Erythroblast (primary cell): ENCODE results near the gene TUBGCP5.
"Not testable (repeated sequence)": the region's sequence is repeated elsewhere in the genome, so short reads cannot be mapped to it uniquely, and the experiment has no call there.

ENCODE experiments used
- GATA1 ChIP-seq: IDR thresholded peaks from 2 replicates; pipeline ENCODE4 v1.6.1; 2011; ENCODE audit warnings: low read depth, mild to moderate bottlenecking, control low read depth, low read length, moderate library complexity
- POLR2A ChIP-seq: IDR thresholded peaks from 2 replicates; pipeline ENCODE4 v1.6.1; 2011; ENCODE audit warnings: mild to moderate bottlenecking, low read length

GRCh38 chr15:23043987-23044386 is 4.6 kb upstream of the TUBGCP5 start:
- TF ChIP-seq POLR2A, GATA1: not testable (repeated sequence)
